HepG2 (cell line): ENCODE results near the gene EFEMP2. TPM values are rescaled to one million over a fixed set of nuclear protein-coding genes. Genes with fewer than 3 reads are reported as not detected.
A peak's percentile ranks its signal among the peaks of the same experiment; 100 is the strongest.

Source experiments
- ADNP ChIP-seq: sonication (generic); formaldehyde crosslinking; IDR thresholded peaks from 2 replicates; pipeline ENCODE4 v1.4.0; 2020; ENCODE audit warnings: missing genetic modification reagents
- AKNA ChIP-seq: sonication (generic); formaldehyde crosslinking; IDR thresholded peaks from 2 replicates; pipeline ENCODE4 v1.4.0; 2020; ENCODE audit warnings: missing genetic modification reagents, borderline replicate concordance
- BHLHE40 ChIP-seq: IDR thresholded peaks from 2 replicates; pipeline ENCODE4 v1.6.1; 2011; ENCODE audit warnings: low read length, improper control_type of control experiment
- CSRNP2 ChIP-seq: sonication (generic); formaldehyde crosslinking; conservative IDR thresholded peaks from 2 replicates; pipeline ENCODE4 v1.8.0; 2022; ENCODE audit warnings: low read depth, missing genetic modification reagents
- GPBP1L1 ChIP-seq: sonication (generic); formaldehyde crosslinking; IDR thresholded peaks from 2 replicates; pipeline ENCODE4 v1.5.0; 2020; ENCODE audit warnings: mild to moderate bottlenecking, missing genetic modification reagents
- MNT ChIP-seq: fragments of 450-650 bp; IDR thresholded peaks from 2 replicates; pipeline ENCODE4 v1.6.1; 2016
- TFE3 ChIP-seq: IDR thresholded peaks from 2 replicates; pipeline ENCODE4 v1.6.1; 2016
- ZFP1 ChIP-seq: IDR thresholded peaks from 2 replicates; pipeline ENCODE4 v1.6.1; 2016
- ZMAT3 ChIP-seq: sonication (generic); formaldehyde crosslinking; conservative IDR thresholded peaks from 2 replicates; pipeline ENCODE4 v1.7.0; 2021; ENCODE audit warnings: missing genetic modification reagents
- ZMYM2 ChIP-seq: sonication (generic); formaldehyde crosslinking; IDR thresholded peaks from 2 replicates; pipeline ENCODE4 v1.8.0; 2022; ENCODE audit warnings: mild to moderate bottlenecking, missing genetic modification reagents
- ZNF30 ChIP-seq: sonication (generic); formaldehyde crosslinking; IDR thresholded peaks from 2 replicates; pipeline ENCODE4 v1.5.0; 2020; ENCODE audit warnings: mild to moderate bottlenecking, missing genetic modification reagents
- ZNF34 ChIP-seq: sonication (generic); formaldehyde crosslinking; IDR thresholded peaks from 2 replicates; pipeline ENCODE4 v1.4.0; 2020; ENCODE audit warnings: mild to moderate bottlenecking, missing genetic modification reagents, borderline replicate concordance
- ZNF570 ChIP-seq: sonication (generic); formaldehyde crosslinking; IDR thresholded peaks from 2 replicates; pipeline ENCODE4 v1.4.0; 2020; ENCODE audit warnings: mild to moderate bottlenecking, missing genetic modification reagents, borderline replicate concordance
- ZNF598 ChIP-seq: sonication (generic); formaldehyde crosslinking; IDR thresholded peaks from 2 replicates; pipeline ENCODE4 v1.5.1; 2020; ENCODE audit warnings: mild to moderate bottlenecking, missing genetic modification reagents, borderline replicate concordance
- ZNF749 ChIP-seq: sonication (generic); formaldehyde crosslinking; IDR thresholded peaks from 2 replicates; pipeline ENCODE4 v1.8.0; 2022; ENCODE audit warnings: mild to moderate bottlenecking, missing genetic modification reagents, moderate library complexity, borderline replicate concordance
- ZNF776 ChIP-seq: sonication (generic); formaldehyde crosslinking; IDR thresholded peaks from 2 replicates; pipeline ENCODE4 v1.4.0; 2020; ENCODE audit warnings: mild to moderate bottlenecking, missing genetic modification reagents
- ZSCAN21 ChIP-seq: sonication (generic); formaldehyde crosslinking; IDR thresholded peaks from 2 replicates; pipeline ENCODE4 v1.8.0; 2022; ENCODE audit warnings: mild to moderate bottlenecking, missing genetic modification reagents, moderate library complexity, borderline replicate concordance
- polyA plus RNA-seq, 8 experiments: library from polyadenylated mRNA; depleted of rRNA in 3 of 8; stranded (reverse) in 7 of 8; unstranded in 1 of 8; fragments of >200 nt; fragmentation: Illumina TruSeq in 4 of 8; extraction: Trizol in 4 of 8; gene quantifications; 2 replicates each; pipeline versions ENCODE4 v1.2.1 to v1.2.3, GENCODE V29; 2011 to 2016; ENCODE audit warnings: low read depth in 4 of 8, missing spikeins in 1 of 8, mixed read lengths in 1 of 8; ENCODE audit not compliant: insufficient read depth in 1 of 8
- total RNA-seq, 5 experiments: library from RNA; depleted of rRNA; stranded (reverse); fragments of >200 nt; fragmentation: Illumina TruSeq; extraction: Trizol; gene quantifications; 2 replicates each; pipeline ENCODE4 v1.2.3, GENCODE V29; 2016; ENCODE audit warnings: low read depth in 1 of 5

Gene EFEMP2
- total and polyA plus RNA-seq, 2 of the 13 experiments (the other 11 are each of a cell fraction or from before 2014, with no cell fraction given), result 7.4 to 29.7 TPM

- TF ChIP-seq TFE3, result peak; percentile 59; the same call in 1 of the 2 replicates
- 0 out of 2 replicates have a peak, but pooled peaks have one; percentile 41 for TF ChIP-seq ZFP1 (CRISPR knock-in tag)
- no peak for TF ChIP-seq ZNF570 (CRISPR knock-in tag)
- TF ChIP-seq MNT, result no peak; the same call in 1 of the 2 replicates
- no peak for TF ChIP-seq ZNF598 (CRISPR knock-in tag)
- no peak for TF ChIP-seq BHLHE40
- no peak for TF ChIP-seq AKNA (CRISPR knock-in tag)
- TF ChIP-seq ZNF30 (CRISPR knock-in tag), result no peak
- no peak for TF ChIP-seq ZNF34 (CRISPR knock-in tag)
- no peak for TF ChIP-seq GPBP1L1 (CRISPR knock-in tag)
- peak; percentile 32; the same call in 1 of the 2 replicates for TF ChIP-seq ZSCAN21 (CRISPR knock-in tag)
- TF ChIP-seq ZMAT3, result 0 out of 2 replicates have a peak, but pooled peaks have one; percentile 42
- TF ChIP-seq ZNF749 (CRISPR knock-in tag), result 0 out of 2 replicates have a peak, but pooled peaks have one; percentile 72
- TF ChIP-seq ADNP (CRISPR knock-in tag), result no peak
- TF ChIP-seq CSRNP2, result no peak
- TF ChIP-seq ZMYM2 (CRISPR knock-in tag), result no peak
- peak; percentile 70; the same call in 1 of the 2 replicates for TF ChIP-seq ZNF776 (CRISPR knock-in tag)
Measured at GRCh38 chr11:65857853-65858680, 14.5 kb downstream of the EFEMP2 start, which contains the start of gene CFL1 (continued).
